Measurements from ENCODE around the gene DNAH6. TPM values are rescaled to one million over a fixed set of nuclear protein-coding genes. Genes with fewer than 3 reads are reported as not detected.

Gene DNAH6
- polyA plus RNA-seq, 2 of the 4 experiments (the other 2 are of a cell fraction) = 0.13 to 0.32 TPM

DNA sequence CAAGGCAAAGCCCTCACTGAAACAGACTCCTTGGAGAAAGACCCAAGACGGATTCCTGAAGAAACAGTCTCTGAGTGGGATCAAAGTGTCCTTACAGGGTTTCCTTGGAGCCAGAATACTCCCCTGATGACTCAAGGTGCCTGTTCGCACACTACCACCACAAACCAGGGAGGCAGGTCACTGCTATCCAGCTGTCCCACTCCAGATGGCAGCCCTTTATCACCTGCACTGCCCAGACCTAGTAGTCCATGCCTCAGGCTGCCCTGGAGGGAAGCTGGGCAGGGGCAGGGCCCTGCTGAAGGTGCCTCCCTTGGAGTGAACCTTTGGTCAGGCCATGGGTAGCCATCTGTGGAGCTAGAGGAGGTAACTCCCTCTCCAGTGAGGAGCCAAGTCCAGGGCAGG, 330.4 kb downstream of the DNAH6 start:
- H3K4me1 ChIP-seq = no peaks in the 10 kb centered on the region
- POLR2A ChIA-PET = no interaction called here
- FAIRE-seq = no peak
- TF ChIP-seq RAD21 (conservative IDR thresholded peaks at IDR 0.05 in 1 of 2, IDR thresholded peaks at IDR 0.05 in 1 of 2) (no peak), MAFK (IDR thresholded peaks at IDR 0.05; ENCODE audit: partially characterized antibody) (no peak), ZSCAN20 (CRISPR knock-in tag; IDR thresholded peaks at IDR 0.05) (no peak), TP53 (CRISPR knock-in tag; IDR thresholded peaks at IDR 0.05) (no peak), ZFP36 (IDR thresholded peaks at IDR 0.05; ENCODE audit: borderline replicate concordance, partially characterized antibody) (no peak), GATA3 (IDR thresholded peaks at IDR 0.05; ENCODE audit: borderline replicate concordance) (no peak), ESRRA (IDR thresholded peaks at IDR 0.05; ENCODE audit: borderline replicate concordance, low read length) (no peak), NFE2L2 (conservative IDR thresholded peaks at IDR 0.05; ENCODE audit: low read length) (no peak), CHD4 (IDR thresholded peaks at IDR 0.05; ENCODE audit: borderline replicate concordance) (no peak)
- TF ChIP-seq, protein P1, sequence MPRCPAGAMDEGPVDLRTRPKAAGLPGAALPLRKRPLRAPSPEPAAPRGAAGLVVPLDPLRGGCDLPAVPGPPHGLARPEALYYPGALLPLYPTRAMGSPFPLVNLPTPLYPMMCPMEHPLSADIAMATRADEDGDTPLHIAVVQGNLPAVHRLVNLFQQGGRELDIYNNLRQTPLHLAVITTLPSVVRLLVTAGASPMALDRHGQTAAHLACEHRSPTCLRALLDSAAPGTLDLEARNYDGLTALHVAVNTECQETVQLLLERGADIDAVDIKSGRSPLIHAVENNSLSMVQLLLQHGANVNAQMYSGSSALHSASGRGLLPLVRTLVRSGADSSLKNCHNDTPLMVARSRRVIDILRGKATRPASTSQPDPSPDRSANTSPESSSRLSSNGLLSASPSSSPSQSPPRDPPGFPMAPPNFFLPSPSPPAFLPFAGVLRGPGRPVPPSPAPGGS (IDR thresholded peaks at IDR 0.05) = no peak
- TF ChIP-seq, protein P2, sequence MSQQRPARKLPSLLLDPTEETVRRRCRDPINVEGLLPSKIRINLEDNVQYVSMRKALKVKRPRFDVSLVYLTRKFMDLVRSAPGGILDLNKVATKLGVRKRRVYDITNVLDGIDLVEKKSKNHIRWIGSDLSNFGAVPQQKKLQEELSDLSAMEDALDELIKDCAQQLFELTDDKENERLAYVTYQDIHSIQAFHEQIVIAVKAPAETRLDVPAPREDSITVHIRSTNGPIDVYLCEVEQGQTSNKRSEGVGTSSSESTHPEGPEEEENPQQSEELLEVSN (IDR thresholded peaks at IDR 0.05; ENCODE audit: borderline replicate concordance, low read depth) = no peak
- no peak for DNase-seq (ENCODE audit: low read depth in 1 of 2, low spot score in 1 of 2)
- 54% methylated on average over 2 of the region's 2 CpGs for whole genome bisulfite sequencing (ENCODE audit: missing lambda C conversion rate)
- ATAC-seq = no peak
- H3K27ac ChIP-seq = no peak overlapping the region
- CTCF ChIA-PET = interaction anchor here (1.5 kb wide), 1 partner anchor 79 kb away, joined by 3 read pairs; no protein-coding TSS in a partner anchor
- no peaks in the 10 kb centered on the region for H3K9me3 ChIP-seq
- H3K4me2 ChIP-seq = no peak overlapping the region
- H3K4me3 ChIP-seq = no peak overlapping the region

DNA sequence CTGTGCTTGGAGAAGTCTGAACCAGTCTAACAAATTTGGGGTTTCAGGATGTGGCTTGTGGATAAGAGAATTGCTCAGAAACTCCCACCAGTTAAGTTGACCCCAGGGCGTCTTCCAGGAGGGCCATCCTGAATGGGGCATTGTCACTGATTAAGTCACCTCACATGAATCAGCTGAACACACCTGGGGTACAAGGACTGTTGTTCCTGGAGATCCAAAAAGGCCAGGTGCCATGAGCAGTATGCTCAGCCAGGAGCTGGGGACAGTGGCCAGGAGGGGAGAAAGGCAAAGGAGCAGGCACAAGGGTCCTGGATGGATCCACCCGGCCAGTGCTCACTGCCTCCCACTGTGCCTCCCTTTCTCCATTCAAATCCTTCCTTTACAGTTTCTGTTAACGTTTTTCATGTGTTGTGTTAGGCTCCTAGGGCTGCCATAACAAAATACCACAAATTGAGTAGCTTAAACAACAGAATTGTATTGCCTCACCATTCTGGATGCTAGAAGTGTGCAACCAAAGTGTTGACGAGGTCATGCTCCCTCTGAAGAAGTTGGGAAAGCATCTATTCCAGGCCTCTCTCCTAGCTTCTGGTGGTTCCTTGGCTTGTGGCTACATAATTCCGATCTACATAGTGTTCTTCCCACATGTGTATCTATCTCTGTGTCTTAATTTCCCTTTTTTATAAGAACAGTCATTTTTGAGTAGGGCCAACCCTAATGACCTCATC, 331.2 kb downstream of the DNAH6 start:
- ChIA-PET POLR2A (no interaction called here), CTCF (interaction anchor here (1.5 kb wide), 1 partner anchor 78 kb away, joined by 3 read pairs; no protein-coding TSS in a partner anchor)
- WGBS (ENCODE audit: missing lambda C conversion rate) = 44% methylated on average over 5 of the region's 5 CpGs
- Histone ChIP-seq H3K4me2 (no peak overlapping the region), H3K4me3 (no peak overlapping the region), H3K27ac (no peak overlapping the region), H3K9me3 (no peaks in the 10 kb centered on the region), H3K4me1 (no peaks in the 10 kb centered on the region)
- no peak for DNase-seq (ENCODE audit: low read depth in 1 of 2, low spot score in 1 of 2)
- no peak for TF ChIP-seq SMC3 (IDR thresholded peaks at IDR 0.05)
- TF ChIP-seq, protein P3, sequence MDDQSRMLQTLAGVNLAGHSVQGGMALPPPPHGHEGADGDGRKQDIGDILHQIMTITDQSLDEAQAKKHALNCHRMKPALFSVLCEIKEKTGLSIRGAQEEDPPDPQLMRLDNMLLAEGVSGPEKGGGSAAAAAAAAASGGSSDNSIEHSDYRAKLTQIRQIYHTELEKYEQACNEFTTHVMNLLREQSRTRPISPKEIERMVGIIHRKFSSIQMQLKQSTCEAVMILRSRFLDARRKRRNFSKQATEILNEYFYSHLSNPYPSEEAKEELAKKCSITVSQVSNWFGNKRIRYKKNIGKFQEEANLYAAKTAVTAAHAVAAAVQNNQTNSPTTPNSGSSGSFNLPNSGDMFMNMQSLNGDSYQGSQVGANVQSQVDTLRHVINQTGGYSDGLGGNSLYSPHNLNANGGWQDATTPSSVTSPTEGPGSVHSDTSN (IDR thresholded peaks at IDR 0.05) = no peak
- TF ChIP-seq GATA3 (IDR thresholded peaks at IDR 0.05; ENCODE audit: borderline replicate concordance) = no peak
- no peak for TF ChIP-seq ZC3H11A (IDR thresholded peaks at IDR 0.05)
- no peak for TF ChIP-seq FOSL2 (IDR thresholded peaks at IDR 0.05)
- no peak for TF ChIP-seq FOSL2 (CRISPR knock-in tag; IDR thresholded peaks at IDR 0.05)
- no peak for TF ChIP-seq SREBF2 (IDR thresholded peaks at IDR 0.05)
- no peak for TF ChIP-seq KDM5A (IDR thresholded peaks at IDR 0.05)
- no peak for TF ChIP-seq ZNF302 (CRISPR knock-in tag; IDR thresholded peaks at IDR 0.05)
- TF ChIP-seq, protein P4, sequence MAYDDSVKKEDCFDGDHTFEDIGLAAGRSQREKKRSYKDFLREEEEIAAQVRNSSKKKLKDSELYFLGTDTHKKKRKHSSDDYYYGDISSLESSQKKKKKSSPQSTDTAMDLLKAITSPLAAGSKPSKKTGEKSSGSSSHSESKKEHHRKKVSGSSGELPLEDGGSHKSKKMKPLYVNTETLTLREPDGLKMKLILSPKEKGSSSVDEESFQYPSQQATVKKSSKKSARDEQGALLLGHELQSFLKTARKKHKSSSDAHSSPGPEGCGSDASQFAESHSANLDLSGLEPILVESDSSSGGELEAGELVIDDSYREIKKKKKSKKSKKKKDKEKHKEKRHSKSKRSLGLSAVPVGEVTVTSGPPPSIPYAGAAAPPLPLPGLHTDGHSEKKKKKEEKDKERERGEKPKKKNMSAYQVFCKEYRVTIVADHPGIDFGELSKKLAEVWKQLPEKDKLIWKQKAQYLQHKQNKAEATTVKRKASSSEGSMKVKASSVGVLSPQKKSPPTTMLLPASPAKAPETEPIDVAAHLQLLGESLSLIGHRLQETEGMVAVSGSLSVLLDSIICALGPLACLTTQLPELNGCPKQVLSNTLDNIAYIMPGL (CRISPR knock-in tag; IDR thresholded peaks at IDR 0.05; ENCODE audit: borderline replicate concordance) = no peak
- TF ChIP-seq FOXS1 (CRISPR knock-in tag; IDR thresholded peaks at IDR 0.05) = no peak
- TF ChIP-seq BHLHE40 (IDR thresholded peaks at IDR 0.05; ENCODE audit: low read depth, low read length) = no peak
- ATAC-seq = no peak
- FAIRE-seq = no peak

Measured in A549 (cell line).